ENCODE results near the gene EID2B. TPM values are rescaled to one million over a fixed set of nuclear protein-coding genes. Genes with fewer than 3 reads are reported as not detected.
A peak's percentile ranks its signal among the peaks of the same experiment; 100 is the strongest.

Gene EID2B
- total RNA-seq (1 to 10 TPM; 2.8 to 3.1 TPM), polyA plus RNA-seq (1 to 10 TPM; 2.1 to 5.2 TPM)
- long read RNA-seq, donor 1, transcript EID2B-201 (1 exons, 1,865 nt), result major isoform, 10 of 10 reads
- long read RNA-seq, donor 1, partial matches to known transcripts, result 0 of 10 reads
- long read RNA-seq, donor 1, other reads (novel, unspliced or antisense), result 0 of 10 reads
- long read RNA-seq, donor 2, transcript EID2B-201 (1 exons, 1,865 nt), result major isoform, 6 of 6 reads
- long read RNA-seq, donor 2, partial matches to known transcripts, result 0 of 6 reads
- long read RNA-seq, donor 2, other reads (novel, unspliced or antisense), result 0 of 6 reads
- long read RNA-seq, donor 3, transcript EID2B-201 (1 exons, 1,865 nt), result major isoform, 12 of 12 reads
- long read RNA-seq, donor 3, partial matches to known transcripts, result 0 of 12 reads
- long read RNA-seq, donor 3, other reads (novel, unspliced or antisense), result 0 of 12 reads
- long read RNA-seq, donor 4, partial matches to known transcripts, result 0 of 4 reads
- long read RNA-seq, donor 4, other reads (novel, unspliced or antisense), result 0 of 4 reads
- long read RNA-seq, donor 5, transcript EID2B-201 (1 exons, 1,865 nt), result major isoform, 5 of 5 reads
- long read RNA-seq, donor 5, partial matches to known transcripts, result 0 of 5 reads
- long read RNA-seq, donor 5, other reads (novel, unspliced or antisense), result 0 of 5 reads

- peak; percentile 92 for ATAC-seq (ENCODE audit: insufficient read depth, low FRiP score)
- Histone ChIP-seq H3K4me1 (ENCODE audit: control insufficient read depth in 5 of 5, insufficient read depth in 5 of 5, low read length in 5 of 5) (peaks cover 0 to 7% (median 0%) of the 10 kb centered on the region in 5 donors), H3K4me3 (peak within 1 kb of the TSS; percentile 76), H3K36me3 (ENCODE audit: control insufficient read depth in 4 of 4, insufficient read depth in 4 of 4, low read length in 4 of 4) (no peaks in the 10 kb centered on the region), H3K27ac (ENCODE audit: low read depth in 1 of 2, low read length in 1 of 2) (peak within 1 kb of the TSS; percentile 79 to 85), H3K27me3 (ENCODE audit: control insufficient read depth in 3 of 3, insufficient read depth in 3 of 3, low read length in 2 of 3) (no peaks in the 10 kb centered on the region), H3K9ac (ENCODE audit: insufficient read depth in 1 of 2, low read length in 2 of 2) (peak within 1 kb of the TSS; percentile 93 to 95), H3K9me3 (ENCODE audit: control insufficient read depth in 4 of 4, insufficient read depth in 3 of 4, low read length in 3 of 4) (no peaks in the 10 kb centered on the region)
- TF ChIP-seq CTCF (IDR thresholded peaks at IDR 0.05; ENCODE audit: control extremely low read depth, extremely low read depth), result peak; percentile 99
- WGBS, 2 donors, result 0 to 1% methylated on average over 65 of the region's 65 CpGs
- peak; percentile 97 to 98 (median 98) for DNase-seq
These were observed at the start of gene EID2B for GRCh38 chr19:39532233-39533002. EID2B (minus strand) TSS chr19:39532852; CDS start chr19:39532802, 50 bp downstream.

- Histone ChIP-seq H3K27ac (ENCODE audit: low read depth in 1 of 2, low read length in 1 of 2) (no peak overlapping the region), H3K36me3 (ENCODE audit: control insufficient read depth in 4 of 4, insufficient read depth in 4 of 4, low read length in 4 of 4) (no peaks in the 10 kb centered on the region), H3K4me1 (ENCODE audit: control insufficient read depth in 5 of 5, insufficient read depth in 5 of 5, low read length in 5 of 5) (no peaks in the 10 kb centered on the region), H3K9me3 (ENCODE audit: control insufficient read depth in 4 of 4, insufficient read depth in 3 of 4, low read length in 3 of 4) (peaks cover 0 to 8% (median 2%) of the 10 kb centered on the region in 4 donors), H3K4me3 (no peak overlapping the region), H3K27me3 (ENCODE audit: control insufficient read depth in 3 of 3, insufficient read depth in 3 of 3, low read length in 2 of 3) (peaks cover 0 to 3% (median 0%) of the 10 kb centered on the region in 3 donors), H3K9ac (ENCODE audit: insufficient read depth in 1 of 2, low read length in 2 of 2) (no peak overlapping the region)
- TF ChIP-seq CTCF (IDR thresholded peaks at IDR 0.05; ENCODE audit: control extremely low read depth, extremely low read depth), result no peak
- no peak for DNase-seq
- no peak for ATAC-seq (ENCODE audit: insufficient read depth, low FRiP score)
- WGBS, 2 donors, result 54 to 58% methylated on average over 4 of the region's 4 CpGs
These were observed 49.8 kb upstream of the EID2B start for GRCh38 chr19:39582442-39582841.

GRCh38 chr19:39568604-39569003 lies 36.0 kb upstream of the EID2B start:
- Histone ChIP-seq H3K9ac (ENCODE audit: insufficient read depth in 1 of 2, low read length in 2 of 2) (no peak overlapping the region), H3K4me3 (no peak overlapping the region), H3K4me1 (ENCODE audit: control insufficient read depth in 5 of 5, insufficient read depth in 5 of 5, low read length in 5 of 5) (no peaks in the 10 kb centered on the region), H3K36me3 (ENCODE audit: control insufficient read depth in 4 of 4, insufficient read depth in 4 of 4, low read length in 4 of 4) (no peaks in the 10 kb centered on the region), H3K27me3 (ENCODE audit: control insufficient read depth in 3 of 3, insufficient read depth in 3 of 3, low read length in 2 of 3) (no peaks in the 10 kb centered on the region), H3K27ac (ENCODE audit: low read depth in 1 of 2, low read length in 1 of 2) (no peak overlapping the region), H3K9me3 (ENCODE audit: control insufficient read depth in 4 of 4, insufficient read depth in 3 of 4, low read length in 3 of 4) (peaks cover 0 to 2% (median 0%) of the 10 kb centered on the region in 4 donors)
- no peak for TF ChIP-seq CTCF (IDR thresholded peaks at IDR 0.05; ENCODE audit: control extremely low read depth, extremely low read depth)
- 41 to 64% methylated on average over 3 of the region's 3 CpGs for WGBS, 2 donors
- DNase-seq (no peak), ATAC-seq (ENCODE audit: insufficient read depth, low FRiP score) (no peak)

All from lung (tissue), 16 donors.